ENCODE measurements around the gene FBXL4. TPM values are rescaled to one million over a fixed set of nuclear protein-coding genes. Genes with fewer than 3 reads are reported as not detected.
A peak's percentile ranks its signal among the peaks of the same experiment; 100 is the strongest.

The FBXL4 gene
- total and polyA plus RNA-seq, 2 donors = 7.0 to 39.4 TPM

GRCh38 chr6:98894810-98895209 lies 52.9 kb downstream of the FBXL4 start:
- no peak for DNase-seq (ENCODE audit: extremely low spot score)

GRCh38 chr6:98887650-98888049 lies 60.1 kb downstream of the FBXL4 start:
- Histone ChIP-seq H3K27ac (ENCODE audit: low read depth) (no peak overlapping the region), H3K4me1 (ENCODE audit: insufficient read depth) (no peaks in the 10 kb centered on the region), H3K36me3 (ENCODE audit: insufficient read depth) (no peaks in the 10 kb centered on the region), H3K4me3 (ENCODE audit: low read depth, low read length) (no peak overlapping the region)
- no peak for DNase-seq (ENCODE audit: extremely low spot score)
- 93% methylated on average over 3 of the region's 3 CpGs for WGBS

More at GRCh38 chr6:98894810-98895209, 52.9 kb downstream of the FBXL4 start:
- no peaks in the 10 kb centered on the region for H3K4me1 ChIP-seq (ENCODE audit: insufficient read depth)
- WGBS = 79% methylated on average over 1 of the region's 1 CpG
- H3K36me3 ChIP-seq (ENCODE audit: insufficient read depth) = peaks cover 4% of the 10 kb centered on the region
- no peak overlapping the region for H3K27ac ChIP-seq (ENCODE audit: low read depth)
- no peak overlapping the region for H3K4me3 ChIP-seq (ENCODE audit: low read depth, low read length)

GRCh38 chr6:98885330-98885729 lies 62.4 kb downstream of the FBXL4 start:
- no peaks in the 10 kb centered on the region for H3K36me3 ChIP-seq (ENCODE audit: insufficient read depth)
- DNase-seq (ENCODE audit: extremely low spot score) = no peak
- H3K27ac ChIP-seq (ENCODE audit: low read depth) = no peak overlapping the region
- 94% methylated on average over 3 of the region's 3 CpGs for WGBS
- no peak overlapping the region for H3K4me3 ChIP-seq (ENCODE audit: low read depth, low read length)
- H3K4me1 ChIP-seq (ENCODE audit: insufficient read depth) = no peaks in the 10 kb centered on the region

GRCh38 chr6:98880486-98880885 lies 67.3 kb downstream of the FBXL4 start:
- no peak for DNase-seq (ENCODE audit: extremely low spot score)
- no peaks in the 10 kb centered on the region for H3K4me1 ChIP-seq (ENCODE audit: insufficient read depth)
- H3K4me3 ChIP-seq (ENCODE audit: low read depth, low read length) = no peak overlapping the region
- H3K27ac ChIP-seq (ENCODE audit: low read depth) = no peak overlapping the region
- peaks cover 1% of the 10 kb centered on the region for H3K36me3 ChIP-seq (ENCODE audit: insufficient read depth)

GRCh38 chr6:98877250-98877649 lies 70.5 kb downstream of the FBXL4 start:
- Histone ChIP-seq H3K36me3 (ENCODE audit: insufficient read depth) (peaks cover 1% of the 10 kb centered on the region), H3K4me1 (ENCODE audit: insufficient read depth) (no peaks in the 10 kb centered on the region), H3K4me3 (ENCODE audit: low read depth, low read length) (no peak overlapping the region), H3K27ac (ENCODE audit: low read depth) (no peak overlapping the region)
- 3% methylated on average over 1 of the region's 1 CpG for WGBS
- DNase-seq (ENCODE audit: extremely low spot score) = no peak

GRCh38 chr6:98875375-98875774 lies 72.4 kb downstream of the FBXL4 start:
- DNase-seq (ENCODE audit: extremely low spot score) = no peak
- H3K36me3 ChIP-seq (ENCODE audit: insufficient read depth) = peaks cover 1% of the 10 kb centered on the region
- no peaks in the 10 kb centered on the region for H3K4me1 ChIP-seq (ENCODE audit: insufficient read depth)
- 77% methylated on average over 2 of the region's 2 CpGs for WGBS
- H3K4me3 ChIP-seq (ENCODE audit: low read depth, low read length) = no peak overlapping the region
- no peak overlapping the region for H3K27ac ChIP-seq (ENCODE audit: low read depth)

GRCh38 chr6:98871821-98872220 lies 75.9 kb downstream of the FBXL4 start:
- H3K4me3 ChIP-seq (ENCODE audit: low read depth, low read length) = no peak overlapping the region
- no peaks in the 10 kb centered on the region for H3K4me1 ChIP-seq (ENCODE audit: insufficient read depth)
- no peak for DNase-seq (ENCODE audit: extremely low spot score)
- H3K36me3 ChIP-seq (ENCODE audit: insufficient read depth) = no peaks in the 10 kb centered on the region
- no peak overlapping the region for H3K27ac ChIP-seq (ENCODE audit: low read depth)
- 75% methylated on average over 3 of the region's 3 CpGs for WGBS

- Histone ChIP-seq H3K36me3 (ENCODE audit: insufficient read depth) (no peaks in the 10 kb centered on the region), H3K4me1 (ENCODE audit: insufficient read depth) (no peaks in the 10 kb centered on the region), H3K4me3 (ENCODE audit: low read depth, low read length) (no peak overlapping the region), H3K27ac (ENCODE audit: low read depth) (no peak overlapping the region)
- no peak for DNase-seq (ENCODE audit: extremely low spot score)
- WGBS = 44% methylated on average over 3 of the region's 3 CpGs
Measured at GRCh38 chr6:98871057-98871456, 76.7 kb downstream of the FBXL4 start.

- Histone ChIP-seq H3K4me3 (ENCODE audit: low read depth, low read length) (no peak overlapping the region), H3K4me1 (ENCODE audit: insufficient read depth) (no peaks in the 10 kb centered on the region), H3K36me3 (ENCODE audit: insufficient read depth) (no peaks in the 10 kb centered on the region), H3K27ac (ENCODE audit: low read depth) (no peak overlapping the region)
- 89% methylated on average over 6 of the region's 6 CpGs for WGBS
- no peak for DNase-seq (ENCODE audit: extremely low spot score)
Measured at GRCh38 chr6:98864497-98864896, 83.2 kb downstream of the FBXL4 start.

- no peak overlapping the region for H3K27ac ChIP-seq (ENCODE audit: low read depth)
- no peak for DNase-seq (ENCODE audit: extremely low spot score)
- no peaks in the 10 kb centered on the region for H3K4me1 ChIP-seq (ENCODE audit: insufficient read depth)
- no peak overlapping the region for H3K4me3 ChIP-seq (ENCODE audit: low read depth, low read length)
- H3K36me3 ChIP-seq (ENCODE audit: insufficient read depth) = no peaks in the 10 kb centered on the region
- 49% methylated on average over 18 of the region's 18 CpGs for WGBS
Measured at GRCh38 chr6:98848539-98849242, 99.1 kb downstream of the FBXL4 start.

GRCh38 chr6:98847779-98848538 lies 99.8 kb downstream of the FBXL4 start:
- Histone ChIP-seq H3K4me1 (ENCODE audit: insufficient read depth) (no peaks in the 10 kb centered on the region), H3K4me3 (ENCODE audit: low read depth, low read length) (no peak overlapping the region), H3K27ac (ENCODE audit: low read depth) (no peak overlapping the region), H3K36me3 (ENCODE audit: insufficient read depth) (no peaks in the 10 kb centered on the region)
- WGBS = 4% methylated on average over 51 of the region's 51 CpGs
- DNase-seq (ENCODE audit: extremely low spot score) = no peak

GRCh38 chr6:98847416-98847778 lies 100.3 kb downstream of the FBXL4 start:
- Histone ChIP-seq H3K27ac (ENCODE audit: low read depth) (no peak overlapping the region), H3K4me3 (ENCODE audit: low read depth, low read length) (no peak overlapping the region), H3K4me1 (ENCODE audit: insufficient read depth) (no peaks in the 10 kb centered on the region), H3K36me3 (ENCODE audit: insufficient read depth) (no peaks in the 10 kb centered on the region)
- DNase-seq (ENCODE audit: extremely low spot score) = no peak
- 27% methylated on average over 11 of the region's 11 CpGs for WGBS

- no peak for DNase-seq (ENCODE audit: extremely low spot score)
- WGBS = 58% methylated on average over 3 of the region's 3 CpGs
- Histone ChIP-seq H3K27ac (ENCODE audit: low read depth) (no peak overlapping the region), H3K4me1 (ENCODE audit: insufficient read depth) (no peaks in the 10 kb centered on the region), H3K36me3 (ENCODE audit: insufficient read depth) (no peaks in the 10 kb centered on the region), H3K4me3 (ENCODE audit: low read depth, low read length) (no peak overlapping the region)
Measured at GRCh38 chr6:98846021-98846380, 101.7 kb downstream of the FBXL4 start.

GRCh38 chr6:98845211-98846020 lies 102.3 kb downstream of the FBXL4 start:
- H3K4me3 ChIP-seq (ENCODE audit: low read depth, low read length) = peak overlapping the region; percentile 29
- H3K27ac ChIP-seq (ENCODE audit: low read depth) = no peak overlapping the region
- no peaks in the 10 kb centered on the region for H3K36me3 ChIP-seq (ENCODE audit: insufficient read depth)
- no peaks in the 10 kb centered on the region for H3K4me1 ChIP-seq (ENCODE audit: insufficient read depth)
- DNase-seq (ENCODE audit: extremely low spot score) = peak; percentile 70
- WGBS = 1% methylated on average over 50 of the region's 50 CpGs

All from urinary bladder (tissue), 4 donors.